ENCODE data around the gene NR2C2.
A peak's percentile ranks its signal among the peaks of the same experiment; 100 is the strongest.

The NR2C2 gene

GRCh38 chr3:14959359-14959943 lies 12.1 kb downstream of the NR2C2 start:
- Mint-ChIP-seq H3K4me3 (no peak overlapping the region), H3K27ac (peak overlapping the region; percentile 6), H3K36me3 (ENCODE audit: low read depth) (peaks cover 37% of the 10 kb centered on the region), H3K9me3 (no peaks in the 10 kb centered on the region), H3K27me3 (ENCODE audit: low read depth, poor library complexity) (no peaks in the 10 kb centered on the region), H3K4me1 (peaks cover 14% of the 10 kb centered on the region)
- TF ChIP-seq, protein P1, sequence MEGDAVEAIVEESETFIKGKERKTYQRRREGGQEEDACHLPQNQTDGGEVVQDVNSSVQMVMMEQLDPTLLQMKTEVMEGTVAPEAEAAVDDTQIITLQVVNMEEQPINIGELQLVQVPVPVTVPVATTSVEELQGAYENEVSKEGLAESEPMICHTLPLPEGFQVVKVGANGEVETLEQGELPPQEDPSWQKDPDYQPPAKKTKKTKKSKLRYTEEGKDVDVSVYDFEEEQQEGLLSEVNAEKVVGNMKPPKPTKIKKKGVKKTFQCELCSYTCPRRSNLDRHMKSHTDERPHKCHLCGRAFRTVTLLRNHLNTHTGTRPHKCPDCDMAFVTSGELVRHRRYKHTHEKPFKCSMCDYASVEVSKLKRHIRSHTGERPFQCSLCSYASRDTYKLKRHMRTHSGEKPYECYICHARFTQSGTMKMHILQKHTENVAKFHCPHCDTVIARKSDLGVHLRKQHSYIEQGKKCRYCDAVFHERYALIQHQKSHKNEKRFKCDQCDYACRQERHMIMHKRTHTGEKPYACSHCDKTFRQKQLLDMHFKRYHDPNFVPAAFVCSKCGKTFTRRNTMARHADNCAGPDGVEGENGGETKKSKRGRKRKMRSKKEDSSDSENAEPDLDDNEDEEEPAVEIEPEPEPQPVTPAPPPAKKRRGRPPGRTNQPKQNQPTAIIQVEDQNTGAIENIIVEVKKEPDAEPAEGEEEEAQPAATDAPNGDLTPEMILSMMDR (IDR thresholded peaks at IDR 0.05), result no peak
- DNase-seq, result no peak

GRCh38 chr3:14962762-14963161 lies 15.4 kb downstream of the NR2C2 start:
- TF ChIP-seq, protein P1 (IDR thresholded peaks at IDR 0.05), result no peak
- DNase-seq, result no peak
- H3K27me3 Mint-ChIP-seq (ENCODE audit: low read depth, poor library complexity), result no peaks in the 10 kb centered on the region
- peaks cover 58% of the 10 kb centered on the region for H3K36me3 Mint-ChIP-seq (ENCODE audit: low read depth)
- peaks cover 5% of the 10 kb centered on the region for H3K4me1 Mint-ChIP-seq
- no peak overlapping the region for H3K27ac Mint-ChIP-seq
- H3K4me3 Mint-ChIP-seq, result no peak overlapping the region
- peaks cover 19% of the 10 kb centered on the region for H3K9me3 Mint-ChIP-seq

GRCh38 chr3:14967285-14967684 lies 19.9 kb downstream of the NR2C2 start:
- no peak overlapping the region for H3K4me3 Mint-ChIP-seq

GRCh38 chr3:14969671-14970070 lies 22.3 kb downstream of the NR2C2 start:
- H3K27ac Mint-ChIP-seq, result no peak overlapping the region
- H3K36me3 Mint-ChIP-seq (ENCODE audit: low read depth), result peaks cover 78% of the 10 kb centered on the region
- peaks cover 4% of the 10 kb centered on the region for H3K27me3 Mint-ChIP-seq (ENCODE audit: low read depth, poor library complexity)
- DNase-seq, result no peak
- no peaks in the 10 kb centered on the region for H3K4me1 Mint-ChIP-seq
- H3K4me3 Mint-ChIP-seq, result no peak overlapping the region
- peaks cover 45% of the 10 kb centered on the region for H3K9me3 Mint-ChIP-seq
- TF ChIP-seq, protein P1 (IDR thresholded peaks at IDR 0.05), result no peak

More at GRCh38 chr3:14967285-14967684, 19.9 kb downstream of the NR2C2 start:
- peaks cover 26% of the 10 kb centered on the region for H3K9me3 Mint-ChIP-seq
- DNase-seq, result no peak
- peaks cover 69% of the 10 kb centered on the region for H3K36me3 Mint-ChIP-seq (ENCODE audit: low read depth)
- no peaks in the 10 kb centered on the region for H3K4me1 Mint-ChIP-seq
- no peak overlapping the region for H3K27ac Mint-ChIP-seq
- TF ChIP-seq, protein P1 (IDR thresholded peaks at IDR 0.05), result no peak
- no peaks in the 10 kb centered on the region for H3K27me3 Mint-ChIP-seq (ENCODE audit: low read depth, poor library complexity)

DNA sequence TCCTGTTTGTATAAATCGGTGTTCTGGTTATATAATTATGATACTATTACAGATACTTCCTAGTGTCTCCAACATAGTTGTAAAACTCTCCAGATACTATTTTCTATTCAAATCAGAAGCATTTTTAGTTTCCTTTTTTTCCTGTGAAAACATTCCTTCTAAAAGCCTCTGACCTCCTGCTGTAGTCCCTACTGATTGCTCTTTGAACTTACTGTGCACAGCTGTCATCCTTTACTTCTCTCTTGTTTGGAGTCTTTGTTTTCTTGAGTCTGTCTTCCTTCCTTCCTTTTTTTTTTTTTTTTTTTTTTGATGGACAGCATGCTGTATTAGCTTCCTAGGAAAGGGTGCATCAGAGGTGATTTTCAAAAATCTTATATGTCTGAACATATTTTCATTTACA lies 28.9 kb downstream of the NR2C2 start:
- Mint-ChIP-seq H3K9me3 (peaks cover 26% of the 10 kb centered on the region), H3K27ac (peak overlapping the region; percentile 9), H3K36me3 (ENCODE audit: low read depth) (peaks cover 60% of the 10 kb centered on the region), H3K4me3 (no peak overlapping the region), H3K27me3 (ENCODE audit: low read depth, poor library complexity) (peaks cover 4% of the 10 kb centered on the region), H3K4me1 (peaks cover 18% of the 10 kb centered on the region)
- TF ChIP-seq, protein P1 (IDR thresholded peaks at IDR 0.05), result no peak
- DNase-seq, result no peak

- Mint-ChIP-seq H3K4me3 (no peak overlapping the region), H3K9me3 (peaks cover 15% of the 10 kb centered on the region), H3K36me3 (ENCODE audit: low read depth) (peaks cover 63% of the 10 kb centered on the region), H3K27ac (no peak overlapping the region), H3K4me1 (peaks cover 18% of the 10 kb centered on the region), H3K27me3 (ENCODE audit: low read depth, poor library complexity) (no peaks in the 10 kb centered on the region)
- TF ChIP-seq, protein P1 (IDR thresholded peaks at IDR 0.05), result no peak
- no peak for DNase-seq
Measured at GRCh38 chr3:14980689-14981088, 33.3 kb downstream of the NR2C2 start.

Data from nephron progenitor cell (in vitro differentiated cells).